GM12872 (cell line): Measurements from ENCODE around the gene ZMAT3.

ENCODE experiments used
- TF ChIP-seq, protein P1 (sequence below): IDR thresholded peaks from 3 replicates; pipeline ENCODE4 v1.5.1; 2011; ENCODE audit warnings: low read depth, mild to moderate bottlenecking, low read length, moderate library complexity; ENCODE audit not compliant: insufficient read depth

ZMAT3 gene

DNA sequence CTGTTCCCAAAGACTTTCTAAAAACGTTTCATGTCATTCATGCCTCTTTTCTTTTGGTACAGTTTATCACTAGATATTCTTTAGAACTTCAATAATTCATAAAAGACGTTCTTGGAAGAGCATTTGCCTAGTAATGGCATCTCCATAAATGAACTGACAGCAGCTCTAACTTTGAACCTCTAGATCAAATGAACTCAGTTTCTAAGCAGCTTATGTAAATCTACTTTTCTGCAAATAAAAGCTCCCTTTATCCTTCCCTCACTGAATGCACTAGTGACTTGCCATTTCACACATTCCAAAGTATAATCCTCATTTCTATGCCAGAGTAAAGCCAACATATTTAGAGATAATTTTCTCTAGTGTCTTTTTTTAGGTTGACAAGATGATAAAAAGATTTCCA is 85.2 kb downstream of the ZMAT3 start:
- TF ChIP-seq, protein P1, sequence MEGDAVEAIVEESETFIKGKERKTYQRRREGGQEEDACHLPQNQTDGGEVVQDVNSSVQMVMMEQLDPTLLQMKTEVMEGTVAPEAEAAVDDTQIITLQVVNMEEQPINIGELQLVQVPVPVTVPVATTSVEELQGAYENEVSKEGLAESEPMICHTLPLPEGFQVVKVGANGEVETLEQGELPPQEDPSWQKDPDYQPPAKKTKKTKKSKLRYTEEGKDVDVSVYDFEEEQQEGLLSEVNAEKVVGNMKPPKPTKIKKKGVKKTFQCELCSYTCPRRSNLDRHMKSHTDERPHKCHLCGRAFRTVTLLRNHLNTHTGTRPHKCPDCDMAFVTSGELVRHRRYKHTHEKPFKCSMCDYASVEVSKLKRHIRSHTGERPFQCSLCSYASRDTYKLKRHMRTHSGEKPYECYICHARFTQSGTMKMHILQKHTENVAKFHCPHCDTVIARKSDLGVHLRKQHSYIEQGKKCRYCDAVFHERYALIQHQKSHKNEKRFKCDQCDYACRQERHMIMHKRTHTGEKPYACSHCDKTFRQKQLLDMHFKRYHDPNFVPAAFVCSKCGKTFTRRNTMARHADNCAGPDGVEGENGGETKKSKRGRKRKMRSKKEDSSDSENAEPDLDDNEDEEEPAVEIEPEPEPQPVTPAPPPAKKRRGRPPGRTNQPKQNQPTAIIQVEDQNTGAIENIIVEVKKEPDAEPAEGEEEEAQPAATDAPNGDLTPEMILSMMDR = no peak

DNA sequence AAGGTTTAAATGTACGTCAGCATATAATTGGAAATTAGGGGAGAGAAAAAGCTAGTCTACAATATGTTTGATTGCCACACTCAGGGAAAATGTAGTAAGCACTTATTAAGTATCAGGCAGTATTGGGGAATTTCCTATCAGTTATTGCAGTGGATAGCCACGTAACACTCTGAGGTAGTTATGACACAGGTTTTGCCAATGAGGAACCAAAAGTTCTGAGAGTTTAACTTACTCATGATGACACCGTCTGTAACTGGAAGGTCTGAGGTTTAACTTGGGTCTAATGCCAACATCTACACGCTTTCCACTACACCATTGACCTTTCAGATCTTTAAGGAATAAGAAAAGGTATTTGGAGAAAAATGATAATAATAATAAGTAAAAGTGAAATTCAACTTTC is 89.5 kb downstream of the ZMAT3 start:
- TF ChIP-seq, protein P1 = no peak

DNA sequence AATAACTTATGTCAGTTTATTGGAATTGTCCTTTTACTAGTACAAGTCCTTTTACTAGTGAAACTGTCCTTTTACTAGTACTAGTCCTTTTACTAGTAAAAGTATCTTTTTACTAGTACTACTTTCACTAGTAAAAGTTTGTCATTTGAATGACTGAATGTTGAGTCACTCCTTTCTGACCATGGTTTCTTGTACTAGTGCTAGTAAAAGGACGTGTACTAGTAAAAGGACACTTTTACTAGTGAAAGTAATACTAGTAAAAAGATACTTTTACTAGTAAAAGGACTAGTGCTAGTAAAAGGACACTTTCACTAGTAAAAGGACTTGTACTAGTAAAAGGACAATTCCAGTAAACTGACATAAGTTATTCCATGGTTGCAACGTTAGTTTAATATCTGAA is 96.3 kb downstream of the ZMAT3 start:
- TF ChIP-seq, protein P1 = no peak

DNA sequence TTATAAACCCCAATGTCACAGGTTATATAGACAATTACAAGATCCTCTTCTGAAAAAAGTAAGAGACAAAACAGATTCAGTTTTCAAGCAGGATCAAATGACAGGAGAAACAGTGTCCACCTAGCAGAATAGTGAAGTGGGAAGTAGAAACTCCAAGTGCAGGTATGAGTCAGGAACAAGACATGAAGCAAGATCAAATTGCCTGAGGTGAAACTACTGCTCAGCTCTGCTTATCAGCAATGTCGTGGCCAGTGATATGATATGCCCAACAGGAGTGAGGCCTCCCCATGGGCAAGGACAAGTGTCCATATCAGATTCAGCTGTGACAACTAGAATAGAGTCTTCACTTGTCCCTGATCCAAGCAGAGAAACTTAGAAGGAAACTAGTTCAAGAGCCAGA is 100.0 kb downstream of the ZMAT3 start:
- TF ChIP-seq, protein P1 = no peak

DNA sequence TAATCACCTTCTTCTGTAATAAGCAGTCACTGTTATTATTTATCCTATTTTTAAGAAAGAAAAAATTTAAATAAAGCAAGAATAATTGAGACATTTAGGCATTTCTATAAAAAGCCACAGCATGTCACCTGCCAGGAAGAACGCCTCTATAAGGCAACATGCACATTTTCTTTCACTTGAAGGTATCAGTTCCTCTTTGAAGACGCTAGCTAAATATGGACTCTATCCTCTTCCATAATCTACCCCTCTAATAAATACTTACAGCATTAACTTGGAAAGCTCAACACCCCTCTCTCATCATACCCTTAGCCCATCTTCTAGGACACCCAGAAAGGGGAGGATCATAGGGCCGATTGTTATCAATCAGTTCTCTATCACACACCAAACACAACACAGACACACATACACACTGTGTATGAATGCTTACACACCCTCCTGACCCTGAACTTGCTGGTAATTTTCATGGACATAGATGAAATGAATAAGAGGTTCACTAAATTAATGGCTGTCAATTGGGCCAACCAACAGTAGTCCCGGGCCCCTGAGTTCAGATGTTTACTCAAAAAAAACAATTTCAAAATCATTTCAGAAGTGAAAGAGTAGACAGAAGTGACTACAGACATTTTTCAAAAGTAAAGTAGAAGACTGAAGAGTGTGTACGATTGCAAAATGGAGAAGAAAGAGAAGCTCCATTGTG is 102.5 kb downstream of the ZMAT3 start:
- TF ChIP-seq, protein P1 = no peak
